A673 (cell line): ENCODE data around the gene LUC7L.

Experiments used
- EZH2 ChIP-seq: fragments of 200-600 bp; sonication (generic); IDR thresholded peaks from 2 replicates; pipeline ENCODE4 v1.6.1; 2017; ENCODE audit warnings: borderline replicate concordance, low read depth, mild to moderate bottlenecking, mixed read lengths, antibody characterized with exemption, low read length; ENCODE audit not compliant: poor library complexity, severe bottlenecking
- TF ChIP-seq, protein P1 (sequence below): fragments of 300-800, 200-600 bp; sonication (generic); conservative IDR thresholded peaks from 2 replicates; pipeline ENCODE4 v1.5.1; 2017; ENCODE audit warnings: low read depth, mild to moderate bottlenecking, antibody characterized with exemption, low read length, moderate library complexity, mixed read lengths

DNA sequence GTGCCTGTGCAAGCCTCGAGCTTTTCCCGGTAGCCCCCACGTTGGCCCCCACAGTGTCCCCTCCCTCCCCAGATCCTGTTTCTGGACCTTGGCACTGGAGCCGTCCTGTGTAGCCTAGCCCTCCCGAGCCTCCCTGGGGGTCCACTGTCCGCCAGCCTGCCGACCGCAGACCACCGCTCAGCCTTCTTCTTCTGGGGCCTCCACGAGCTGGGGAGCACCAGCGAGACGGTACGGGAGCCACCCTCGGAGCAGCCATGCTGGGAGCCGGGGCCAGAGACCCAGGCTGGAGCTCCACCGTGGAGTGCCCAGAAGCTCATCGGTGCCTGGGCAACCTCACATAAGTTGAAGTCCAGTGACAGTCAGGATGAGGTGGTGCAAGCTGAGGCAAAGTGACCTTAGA lies 34.7 kb upstream of the LUC7L start:
- TF ChIP-seq, protein P1, sequence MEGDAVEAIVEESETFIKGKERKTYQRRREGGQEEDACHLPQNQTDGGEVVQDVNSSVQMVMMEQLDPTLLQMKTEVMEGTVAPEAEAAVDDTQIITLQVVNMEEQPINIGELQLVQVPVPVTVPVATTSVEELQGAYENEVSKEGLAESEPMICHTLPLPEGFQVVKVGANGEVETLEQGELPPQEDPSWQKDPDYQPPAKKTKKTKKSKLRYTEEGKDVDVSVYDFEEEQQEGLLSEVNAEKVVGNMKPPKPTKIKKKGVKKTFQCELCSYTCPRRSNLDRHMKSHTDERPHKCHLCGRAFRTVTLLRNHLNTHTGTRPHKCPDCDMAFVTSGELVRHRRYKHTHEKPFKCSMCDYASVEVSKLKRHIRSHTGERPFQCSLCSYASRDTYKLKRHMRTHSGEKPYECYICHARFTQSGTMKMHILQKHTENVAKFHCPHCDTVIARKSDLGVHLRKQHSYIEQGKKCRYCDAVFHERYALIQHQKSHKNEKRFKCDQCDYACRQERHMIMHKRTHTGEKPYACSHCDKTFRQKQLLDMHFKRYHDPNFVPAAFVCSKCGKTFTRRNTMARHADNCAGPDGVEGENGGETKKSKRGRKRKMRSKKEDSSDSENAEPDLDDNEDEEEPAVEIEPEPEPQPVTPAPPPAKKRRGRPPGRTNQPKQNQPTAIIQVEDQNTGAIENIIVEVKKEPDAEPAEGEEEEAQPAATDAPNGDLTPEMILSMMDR: no peak
- no peak for TF ChIP-seq EZH2
